ENCODE measurements around the gene ARHGEF7. TPM values are rescaled to one million over a fixed set of nuclear protein-coding genes. Genes with fewer than 3 reads are reported as not detected.
A peak's percentile ranks its signal among the peaks of the same experiment; 100 is the strongest.
"Not testable (repeated sequence)": the region's sequence is repeated elsewhere in the genome, so short reads cannot be mapped to it uniquely, and the experiment has no call there.

Gene ARHGEF7
- total RNA-seq, 4 donors from 2014 or later, result 88.7 to 119 (median 110) TPM

GRCh38 chr13:111186305-111186935 is 71.3 kb downstream of the ARHGEF7 start:
- 73 to 78% methylated on average over 10 of the region's 10 CpGs for WGBS, 2 donors
- Histone ChIP-seq H3K9me3 (no peaks in the 10 kb centered on the region), H3K4me1 (peaks cover 4 to 63% (median 54%) of the 10 kb centered on the region in 4 donors), H3K36me3 (no peaks in the 10 kb centered on the region), H3K27ac (peak overlapping the region in 2 of 4 donors; percentile 67 to 77), H3K4me3 (no peak overlapping the region), H3K27me3 (no peaks in the 10 kb centered on the region)
- DNase-seq (ENCODE audit: low spot score in 2 of 2), result no peak
- TF ChIP-seq EP300 (IDR thresholded peaks at IDR 0.05) (no peak), POLR2A (IDR thresholded peaks at IDR 0.05) (no peak), CTCF (IDR thresholded peaks at IDR 0.05) (no peak)

- Histone ChIP-seq H3K9me3 (no peaks in the 10 kb centered on the region), H3K27me3 (no peaks in the 10 kb centered on the region), H3K4me3 (no peak overlapping the region), H3K4me1 (peaks cover 4 to 58% (median 54%) of the 10 kb centered on the region in 4 donors), H3K27ac (peak overlapping the region in 2 of 4 donors; percentile 44 to 77), H3K36me3 (no peaks in the 10 kb centered on the region)
- TF ChIP-seq POLR2A (IDR thresholded peaks at IDR 0.05) (no peak), EP300 (IDR thresholded peaks at IDR 0.05) (no peak)
- no peak for DNase-seq (ENCODE audit: low spot score in 2 of 2)
- 33 to 37% methylated on average over 11 of the region's 11 CpGs for WGBS, 2 donors
Observed at GRCh38 chr13:111187960-111188541, 72.9 kb downstream of the ARHGEF7 start.

GRCh38 chr13:111189064-111189505 is 74.0 kb downstream of the ARHGEF7 start:
- peak overlapping the region in 1 of 4 donors; percentile 44 for H3K27ac ChIP-seq
- WGBS, 2 donors, result 93 to 96% methylated on average over 12 of the region's 12 CpGs
- H3K9me3 ChIP-seq; H3K4me3 ChIP-seq; H3K36me3 ChIP-seq; H3K27me3 ChIP-seq; DNase-seq (ENCODE audit: low spot score in 2 of 2): not testable (repeated sequence)
- H3K4me1 ChIP-seq, result peaks cover 4 to 51% (median 49%) of the 10 kb centered on the region in 4 donors

GRCh38 chr13:111189516-111189915 is 74.4 kb downstream of the ARHGEF7 start:
- not testable (repeated sequence) for H3K36me3 ChIP-seq; H3K4me3 ChIP-seq; DNase-seq (ENCODE audit: low spot score in 2 of 2); H3K27ac ChIP-seq; H3K9me3 ChIP-seq; H3K27me3 ChIP-seq
- WGBS, 2 donors, result 93% methylated on average over 9 of the region's 9 CpGs
- H3K4me1 ChIP-seq, result peaks cover 4 to 51% (median 45%) of the 10 kb centered on the region in 4 donors

GRCh38 chr13:111193223-111193622 is 78.1 kb downstream of the ARHGEF7 start:
- not testable (repeated sequence) for DNase-seq (ENCODE audit: low spot score in 2 of 2); H3K4me3 ChIP-seq; H3K27ac ChIP-seq; H3K9me3 ChIP-seq; H3K36me3 ChIP-seq; H3K27me3 ChIP-seq
- peaks cover 4 to 21% (median 11%) of the 10 kb centered on the region in 4 donors for H3K4me1 ChIP-seq
- WGBS, 2 donors, result 80 to 88% methylated on average over 5 of the region's 5 CpGs

GRCh38 chr13:111194651-111195050 is 79.5 kb downstream of the ARHGEF7 start:
- peaks cover 0 to 20% (median 0%) of the 10 kb centered on the region in 4 donors for H3K4me1 ChIP-seq
- DNase-seq (ENCODE audit: low spot score in 2 of 2); H3K9me3 ChIP-seq; H3K27me3 ChIP-seq; H3K27ac ChIP-seq; H3K4me3 ChIP-seq: not testable (repeated sequence)
- H3K36me3 ChIP-seq, result peaks cover 0 to 10% (median 0%) of the 10 kb centered on the region in 3 donors
- 69 to 80% methylated on average over 2 of the region's 2 CpGs for WGBS, 2 donors

GRCh38 chr13:111198732-111199378 is 83.7 kb downstream of the ARHGEF7 start:
- 84 to 91% methylated on average over 6 of the region's 6 CpGs for WGBS, 2 donors
- H3K4me1 ChIP-seq, result peaks cover 0 to 54% (median 28%) of the 10 kb centered on the region in 4 donors
- H3K4me3 ChIP-seq; H3K27ac ChIP-seq; H3K9me3 ChIP-seq; H3K27me3 ChIP-seq; DNase-seq (ENCODE audit: low spot score in 2 of 2): not testable (repeated sequence)
- peaks cover 0 to 10% (median 0%) of the 10 kb centered on the region in 3 donors for H3K36me3 ChIP-seq

- 64 to 67% methylated on average over 8 of the region's 8 CpGs for WGBS, 2 donors
- Histone ChIP-seq H3K27ac (peak overlapping the region in 2 of 4 donors; percentile 74 to 86), H3K4me1 (peaks cover 0 to 68% (median 42%) of the 10 kb centered on the region in 4 donors), H3K9me3 (no peaks in the 10 kb centered on the region), H3K4me3 (no peak overlapping the region), H3K27me3 (no peaks in the 10 kb centered on the region), H3K36me3 (peaks cover 0 to 14% (median 0%) of the 10 kb centered on the region in 3 donors)
- no peak for DNase-seq (ENCODE audit: low spot score in 2 of 2)
- no peak for TF ChIP-seq CTCF (IDR thresholded peaks at IDR 0.05)
Observed at GRCh38 chr13:111201304-111201940, 86.3 kb downstream of the ARHGEF7 start.
